Lung microvascular endothelial cell (primary cell): Measurements from ENCODE around the gene GSTA2. TPM values are rescaled to one million over a fixed set of nuclear protein-coding genes. Genes with fewer than 3 reads are reported as not detected.
"Not testable (repeated sequence)": the region's sequence is repeated elsewhere in the genome, so short reads cannot be mapped to it uniquely, and the experiment has no call there.

Source experiments
- DNase-seq, 2 donors: peaks; one replicate each; pipeline versions ENCODE4 v3.0.0 to v3.0.0-alpha.2; 2010; ENCODE audit warnings: low read depth in 2 of 2
- total RNA-seq: library from RNA; depleted of rRNA; stranded (reverse); fragments of >200 nt; gene quantifications from 2 replicates; pipeline ENCODE4 v1.2.1, GENCODE V29; 2014

Gene GSTA2
- total RNA-seq, 1 donor from 2014 or later = not detected

- no peak for DNase-seq
These were observed 3.0 kb downstream of the GSTA2 start for GRCh38 chr6:52760105-52760765.

- DNase-seq = no peak
These were observed 4.2 kb downstream of the GSTA2 start for GRCh38 chr6:52759085-52759484.

GRCh38 chr6:52757651-52758338, 5.5 kb downstream of the GSTA2 start:
- not testable (repeated sequence) for DNase-seq

GRCh38 chr6:52754443-52754842, 8.8 kb downstream of the GSTA2 start:
- no peak for DNase-seq

- DNase-seq = not testable (repeated sequence)
These were observed 10.1 kb downstream of the GSTA2 start for GRCh38 chr6:52753137-52753536.

GRCh38 chr6:52752310-52752709, 11.0 kb downstream of the GSTA2 start:
- no peak for DNase-seq

- no peak for DNase-seq
These were observed 13.6 kb downstream of the GSTA2 start for GRCh38 chr6:52749556-52750152.

- DNase-seq = not testable (repeated sequence)
These were observed 16.0 kb downstream of the GSTA2 start for GRCh38 chr6:52747301-52747700.

- no peak for DNase-seq
These were observed 17.1 kb downstream of the GSTA2 start for GRCh38 chr6:52746213-52746612.

GRCh38 chr6:52745764-52746201, 17.5 kb downstream of the GSTA2 start:
- no peak for DNase-seq

GRCh38 chr6:52741872-52742271, 21.4 kb downstream of the GSTA2 start:
- no peak for DNase-seq

- DNase-seq = no peak
These were observed 23.6 kb downstream of the GSTA2 start for GRCh38 chr6:52739627-52740026.

- no peak for DNase-seq
These were observed 24.1 kb downstream of the GSTA2 start for GRCh38 chr6:52739134-52739533.

GRCh38 chr6:52736145-52736544, 27.1 kb downstream of the GSTA2 start:
- DNase-seq = no peak

GRCh38 chr6:52735071-52735470, 28.2 kb downstream of the GSTA2 start:
- no peak for DNase-seq

GRCh38 chr6:52734072-52734471, 29.2 kb downstream of the GSTA2 start:
- DNase-seq = no peak

- no peak for DNase-seq
These were observed 30.1 kb downstream of the GSTA2 start for GRCh38 chr6:52733172-52733571.

- DNase-seq = no peak
These were observed 31.6 kb downstream of the GSTA2 start for GRCh38 chr6:52731719-52732118.

GRCh38 chr6:52729576-52729975, 33.7 kb downstream of the GSTA2 start:
- no peak for DNase-seq

GRCh38 chr6:52728394-52728793, 34.9 kb downstream of the GSTA2 start:
- no peak for DNase-seq

GRCh38 chr6:52727908-52728307, 35.4 kb downstream of the GSTA2 start:
- no peak for DNase-seq

GRCh38 chr6:52726741-52727535, 36.3 kb downstream of the GSTA2 start:
- DNase-seq = no peak
